Adipose tissue (tissue), 3 donors: ENCODE data around the gene IL37. TPM values are rescaled to one million over a fixed set of nuclear protein-coding genes. Genes with fewer than 3 reads are reported as not detected.
"Not testable (repeated sequence)": the region's sequence is repeated elsewhere in the genome, so short reads cannot be mapped to it uniquely, and the experiment has no call there.

Source experiments
- H3K27ac ChIP-seq: one replicate; pipeline ENCODE4 v1.5.1; 2013; ENCODE audit warnings: low read depth, low read length
- WGBS, 3 donors: extraction: QIAGEN DNeasy Blood & Tissue Kit; methylation state at CpG; one replicate each; pipeline ENCODE4 v1.1.7; 2013; 5-methylcytosine and 5-hydroxymethylcytosine counted together
- polyA plus RNA-seq, 3 donors: library from polyadenylated mRNA; stranded (reverse); fragments of 200-250 nt; gene quantifications; one replicate each; pipeline ENCODE4 v1.2.3, GENCODE V29; 2013
- donor health status: healthy with polysubstance abuse.
- donor health status: Bipolar disorder and iron deficiency.
- donor health status: healthy.

Gene IL37
- polyA plus RNA-seq, 3 donors: not detected

DNA sequence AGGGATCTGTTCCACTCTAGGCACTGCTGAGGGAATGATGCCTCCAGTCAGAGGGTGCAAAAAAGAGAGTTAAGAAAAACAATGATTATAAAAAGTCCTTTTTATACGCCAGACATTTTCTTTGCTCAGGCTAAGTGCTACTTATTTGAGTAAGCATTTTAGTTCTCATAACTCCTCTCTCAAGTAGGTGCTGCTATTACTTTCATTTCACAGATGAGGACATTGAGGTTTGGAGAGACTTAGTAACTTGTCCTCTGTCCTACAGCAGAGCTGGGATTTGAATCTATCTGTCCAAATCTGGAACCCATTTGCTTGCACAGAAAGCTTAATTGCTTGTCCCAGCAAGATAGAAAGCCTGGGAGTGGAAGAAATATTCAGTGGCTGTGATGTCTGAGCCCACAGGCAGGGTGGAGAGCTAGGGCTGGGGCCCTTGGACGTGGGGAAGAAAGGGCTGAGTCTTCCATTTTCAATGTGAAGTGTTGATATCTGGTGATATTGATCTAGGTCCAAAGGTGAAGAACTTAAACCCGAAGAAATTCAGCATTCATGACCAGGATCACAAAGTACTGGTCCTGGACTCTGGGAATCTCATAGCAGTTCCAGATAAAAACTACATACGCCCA, 5.8 kb downstream of the IL37 start:
- WGBS, 3 donors: 61 to 86% (median 85%) methylated on average over 4 of the region's 4 CpGs
- H3K27ac ChIP-seq: no peak overlapping the region

DNA sequence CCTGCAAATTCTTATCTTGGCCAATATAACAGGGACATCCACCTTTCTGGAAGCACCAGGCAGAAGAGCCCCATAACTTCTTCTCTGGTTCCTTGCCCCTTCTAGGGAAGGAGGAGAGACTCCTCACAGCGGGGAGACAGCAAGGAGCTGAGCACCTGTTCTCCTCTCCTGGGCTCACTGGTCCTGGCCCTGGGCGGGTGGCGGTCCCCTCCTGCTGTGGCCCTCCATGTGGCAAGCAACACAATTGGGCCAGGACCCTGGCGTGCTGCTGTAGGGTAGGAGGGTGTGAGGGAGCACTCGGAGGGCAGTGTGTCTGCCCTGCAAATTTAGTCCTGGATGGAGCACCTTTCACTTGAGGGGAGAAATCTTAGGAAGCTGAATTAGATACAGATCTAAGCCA, 6.9 kb downstream of the IL37 start:
- 93 to 97% (median 97%) methylated on average over 5 of the region's 5 CpGs for WGBS, 3 donors

DNA sequence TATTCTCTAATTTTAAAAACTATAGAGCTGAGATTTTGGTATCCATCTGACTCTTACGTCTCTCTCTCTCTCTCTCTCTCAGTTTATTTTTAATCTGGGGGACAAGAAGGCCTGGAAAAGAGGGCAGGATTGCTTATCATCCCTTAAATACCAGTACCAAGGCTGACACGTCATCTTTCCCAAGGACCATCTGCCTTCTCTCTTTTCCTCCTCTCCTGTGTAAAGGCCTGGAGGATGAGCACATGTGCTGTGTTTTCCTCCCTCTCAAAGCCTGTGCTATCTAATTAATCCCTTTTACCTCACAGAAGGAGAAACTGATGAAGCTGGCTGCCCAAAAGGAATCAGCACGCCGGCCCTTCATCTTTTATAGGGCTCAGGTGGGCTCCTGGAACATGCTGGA, 7.3 kb downstream of the IL37 start:
- 90 to 93% (median 92%) methylated on average over 4 of the region's 4 CpGs for WGBS, 3 donors
- no peak overlapping the region for H3K27ac ChIP-seq

More for the DNA sequence above, 6.9 kb downstream of the IL37 start:
- no peak overlapping the region for H3K27ac ChIP-seq

DNA sequence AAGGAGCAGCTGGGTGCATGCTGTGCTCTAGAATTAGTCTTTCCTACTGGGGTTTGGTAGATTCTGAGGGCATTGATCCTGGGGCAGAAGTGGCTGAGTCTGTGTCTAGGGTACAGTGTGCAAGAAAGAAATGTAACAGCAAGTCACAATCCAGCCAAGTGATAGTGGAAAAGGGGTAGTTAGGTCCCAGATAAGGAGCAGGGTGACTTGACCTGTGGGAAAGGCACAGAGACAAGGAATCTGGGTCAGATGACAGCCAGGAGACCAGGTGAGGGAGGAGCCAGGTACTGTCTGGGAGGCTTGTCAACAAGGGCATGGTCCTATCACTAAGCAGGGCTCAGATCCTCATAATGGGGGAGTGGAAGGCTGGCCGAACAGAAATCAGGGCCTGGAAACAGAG, 8.1 kb downstream of the IL37 start:
- WGBS, 3 donors: 77 to 85% (median 81%) methylated on average over 1 of the region's 1 CpG
- no peak overlapping the region for H3K27ac ChIP-seq

DNA sequence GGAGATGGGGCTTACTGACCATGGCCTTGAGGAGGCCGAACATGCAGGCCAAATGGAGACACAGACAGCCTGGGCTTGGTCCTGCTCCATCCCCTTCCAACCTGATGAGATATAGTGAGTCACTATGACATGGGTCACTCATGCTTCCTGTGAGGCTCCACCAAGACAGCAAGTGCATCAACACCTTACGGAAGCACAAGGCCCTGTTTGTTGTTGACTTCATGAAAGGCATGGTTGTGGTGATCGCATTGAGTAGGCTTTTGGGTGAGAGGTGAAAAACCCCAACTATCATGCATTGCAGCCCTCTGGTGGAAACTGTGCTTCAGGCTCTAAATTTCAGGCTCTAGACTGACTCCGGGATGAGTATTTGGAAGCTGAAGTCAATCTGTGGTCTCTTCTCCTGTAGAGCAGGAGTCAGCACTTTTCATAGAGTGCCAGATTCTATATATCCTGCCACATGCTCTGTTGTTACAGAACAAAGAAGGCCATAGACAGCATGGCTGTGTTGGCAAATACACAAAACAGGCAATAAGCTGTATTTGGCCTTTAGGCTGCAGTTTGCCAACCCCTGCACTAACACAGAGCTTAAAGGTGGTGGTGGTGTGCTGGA, 10.1 kb downstream of the IL37 start:
- no peak overlapping the region for H3K27ac ChIP-seq
- WGBS, 3 donors: 45 to 91% (median 66%) methylated on average over 4 of the region's 4 CpGs

DNA sequence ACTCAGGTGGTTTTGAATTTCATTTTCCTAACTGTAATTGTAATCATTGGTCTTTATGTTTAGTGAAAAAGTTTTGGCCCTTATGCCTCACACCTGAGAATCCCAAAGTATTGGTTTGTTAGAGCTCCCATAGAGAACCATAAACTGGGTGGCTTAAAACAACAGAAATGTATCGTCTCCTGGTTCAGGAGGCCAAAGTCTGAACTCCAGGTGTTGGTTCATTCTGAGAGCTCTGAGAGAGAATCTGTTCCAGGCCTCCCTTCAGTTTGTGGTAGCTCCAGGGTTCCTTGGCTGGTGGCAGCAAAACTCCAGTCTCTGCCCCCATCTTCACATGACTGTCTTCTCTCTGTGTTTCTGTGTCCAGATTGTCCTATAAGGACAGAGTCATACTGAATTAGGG, 11.0 kb downstream of the IL37 start:
- WGBS, 3 donors: 53 to 96% (median 91%) methylated on average over 1 of the region's 1 CpG
- no peak overlapping the region for H3K27ac ChIP-seq

DNA sequence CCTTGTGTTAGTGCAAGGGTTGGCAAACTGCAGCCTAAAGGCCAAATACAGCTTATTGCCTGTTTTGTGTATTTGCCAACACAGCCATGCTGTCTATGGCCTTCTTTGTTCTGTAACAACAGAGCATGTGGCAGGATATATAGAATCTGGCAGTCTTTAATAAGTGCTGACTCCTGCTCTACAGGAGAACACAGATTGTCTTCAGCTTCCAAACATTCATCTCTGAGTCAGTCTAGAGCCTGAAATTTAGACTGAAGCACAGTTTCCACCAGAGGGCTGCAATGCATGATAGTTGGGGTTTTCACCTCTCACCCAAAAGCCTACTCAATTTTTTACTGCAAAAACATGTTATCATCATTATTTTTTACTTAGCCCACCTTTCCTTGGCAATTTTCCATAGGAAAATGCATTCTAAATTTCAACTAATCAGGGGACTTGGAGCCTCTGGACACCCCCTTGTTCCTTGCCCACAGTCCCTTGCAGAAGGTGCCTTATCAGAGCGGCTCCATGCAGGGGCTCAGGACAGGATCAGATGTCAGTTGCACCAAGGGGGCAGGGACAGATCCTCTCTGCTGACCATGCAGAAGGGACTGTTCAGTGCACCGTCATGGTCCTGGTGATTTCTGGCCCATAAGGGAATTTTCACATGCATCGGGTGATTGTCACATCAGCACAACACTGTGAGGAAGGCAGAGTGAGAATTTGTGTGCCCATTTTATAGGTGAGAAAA, 12.4 kb downstream of the IL37 start:
- 62 to 80% (median 76%) methylated on average over 3 of the region's 3 CpGs for WGBS, 3 donors

DNA sequence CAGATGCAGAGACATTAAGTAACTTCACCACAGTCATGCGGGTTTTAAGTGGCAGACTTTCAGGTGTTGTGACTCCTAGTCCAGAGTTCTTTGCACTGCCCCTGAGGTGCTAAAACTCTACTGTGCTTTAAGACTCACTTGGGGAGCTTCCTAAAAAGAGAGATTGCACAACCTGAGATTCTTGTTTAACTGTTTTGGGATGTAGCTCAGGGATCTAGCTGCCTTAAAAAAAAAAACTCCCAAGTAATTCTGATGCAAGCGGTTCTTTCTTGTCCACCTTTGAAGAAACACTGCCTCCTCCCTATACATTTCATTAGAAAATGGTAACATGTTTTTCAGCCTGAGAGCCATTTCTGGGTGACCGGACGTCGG, 13.0 kb downstream of the IL37 start:
- 83 to 89% (median 85%) methylated on average over 5 of the region's 5 CpGs for WGBS, 3 donors
- no peak overlapping the region for H3K27ac ChIP-seq

More for the DNA sequence above, 12.4 kb downstream of the IL37 start:
- no peak overlapping the region for H3K27ac ChIP-seq

DNA sequence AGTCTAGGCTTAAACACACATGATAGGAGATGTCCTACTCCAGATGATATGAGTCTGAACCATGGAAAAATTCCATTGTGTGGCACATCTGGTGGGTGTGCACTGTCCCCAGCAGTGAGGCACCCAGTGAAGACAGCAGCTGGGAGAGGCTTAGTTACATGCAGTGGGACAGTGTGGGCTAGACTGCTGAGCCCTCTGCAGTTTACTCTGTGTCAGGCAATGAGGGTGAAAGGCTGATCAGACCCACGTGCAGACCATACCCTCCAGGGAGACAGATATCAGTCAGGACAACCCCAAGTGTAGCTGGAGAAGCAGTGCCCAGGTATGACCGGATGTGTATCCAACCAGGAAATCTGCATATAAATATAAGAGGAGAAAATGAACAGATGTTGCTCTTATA, 13.4 kb downstream of the IL37 start:
- WGBS, 3 donors: 25 to 41% (median 33%) methylated on average over 2 of the region's 2 CpGs
- no peak overlapping the region for H3K27ac ChIP-seq

DNA sequence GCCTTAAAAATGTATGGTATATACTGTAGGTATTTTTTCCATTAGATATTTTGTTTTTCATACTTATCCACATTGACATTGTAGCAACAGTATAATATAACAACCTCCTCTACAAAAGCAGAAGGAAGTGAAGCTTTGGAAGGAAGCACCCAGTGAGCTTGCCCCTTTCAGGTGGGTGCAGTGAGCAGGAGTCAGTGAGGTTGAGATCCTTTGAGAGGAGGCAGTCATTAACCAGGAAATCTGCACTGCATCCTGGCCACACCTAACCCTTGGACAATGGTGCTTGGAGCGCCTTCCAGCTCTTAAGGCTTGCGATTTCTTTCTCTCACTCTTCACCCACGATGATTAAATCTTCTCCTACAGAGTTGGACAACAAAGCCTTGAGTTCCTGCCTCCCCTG, 13.9 kb downstream of the IL37 start:
- H3K27ac ChIP-seq: no peak overlapping the region
- 34 to 74% (median 73%) methylated on average over 3 of the region's 3 CpGs for WGBS, 3 donors

DNA sequence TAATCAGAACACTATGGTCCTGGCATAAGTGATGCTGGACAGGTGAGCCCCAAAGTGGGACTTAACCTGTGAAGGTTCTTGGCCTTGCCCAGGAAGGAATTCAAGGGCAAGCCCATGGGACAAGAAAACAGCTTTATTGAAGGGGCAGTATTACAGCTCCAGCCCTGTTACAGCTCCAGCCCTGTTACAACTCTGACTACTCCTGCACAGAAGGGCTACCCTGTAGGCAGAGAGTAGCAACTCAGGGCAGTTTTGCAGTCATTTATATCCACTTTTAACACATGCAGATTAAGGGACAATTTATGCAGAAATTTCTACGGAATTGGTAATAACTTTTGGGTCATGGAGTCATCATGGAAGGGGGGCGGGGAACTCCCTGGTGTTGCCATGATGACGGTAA, 15.7 kb downstream of the IL37 start:
- no peak overlapping the region for H3K27ac ChIP-seq
- WGBS, 3 donors: 84 to 92% (median 92%) methylated on average over 3 of the region's 3 CpGs

DNA sequence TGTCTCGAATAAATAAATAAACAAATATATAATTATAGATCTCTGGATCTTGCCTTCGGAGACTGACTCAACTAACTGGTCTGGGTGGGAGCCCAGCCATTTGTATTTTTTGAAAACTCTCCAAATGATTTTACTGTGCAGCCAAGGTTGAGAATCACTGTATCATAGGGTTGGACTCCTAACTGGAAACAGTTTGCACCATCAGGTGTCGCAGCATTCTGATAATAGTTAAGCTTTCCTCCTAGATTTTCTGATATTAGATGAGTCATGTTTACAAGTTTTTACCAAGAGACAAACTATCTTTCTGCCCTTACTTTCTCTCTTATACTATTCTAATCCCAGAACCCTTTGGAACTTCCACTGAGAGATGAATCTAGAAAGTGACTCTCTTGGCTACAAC, 16.8 kb downstream of the IL37 start:
- 71 to 86% (median 85%) methylated on average over 3 of the region's 3 CpGs for WGBS, 3 donors
- no peak overlapping the region for H3K27ac ChIP-seq

DNA sequence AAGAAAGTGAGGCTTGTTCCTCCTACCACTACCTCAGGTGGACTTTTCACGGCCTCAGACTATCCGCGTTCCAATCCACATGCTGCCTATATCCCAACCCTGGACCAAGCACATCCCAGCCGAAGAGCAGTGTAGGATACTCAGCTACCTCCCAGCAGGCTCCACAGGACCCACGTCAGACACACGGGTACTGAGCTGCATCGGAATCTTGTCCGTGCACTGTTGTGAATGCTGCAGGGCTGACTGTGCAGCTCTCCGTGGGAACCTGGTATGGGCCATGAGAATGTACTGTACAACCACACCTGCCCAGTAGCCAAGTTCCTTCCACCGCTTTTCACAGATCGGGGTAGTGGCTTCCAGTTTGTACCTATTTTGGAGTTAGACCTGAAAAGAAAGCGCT, 22.3 kb downstream of the IL37 start:
- H3K27ac ChIP-seq: no peak overlapping the region
- WGBS, 3 donors: 67 to 95% (median 92%) methylated on average over 12 of the region's 12 CpGs

DNA sequence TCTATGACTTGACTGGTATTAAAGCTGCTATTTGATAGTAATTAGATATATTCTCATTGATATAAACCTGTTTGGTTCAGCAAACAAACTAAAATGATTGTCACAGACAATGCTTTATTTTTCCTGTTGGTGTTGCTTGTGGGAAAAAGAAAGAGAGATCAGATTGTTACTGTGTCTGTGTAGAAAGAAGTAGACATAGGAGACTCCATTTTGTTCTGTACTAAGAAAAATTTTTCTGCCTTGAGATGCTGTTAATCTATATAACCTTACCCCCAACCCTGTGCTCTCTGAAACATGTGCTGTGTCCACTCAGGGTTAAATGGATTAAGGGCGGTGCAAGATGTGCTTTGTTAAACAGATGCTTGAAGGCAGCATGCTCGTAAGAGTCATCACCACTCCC, 23.2 kb downstream of the IL37 start:
- not testable (repeated sequence) for H3K27ac ChIP-seq
- 53 to 64% (median 59%) methylated on average over 2 of the region's 2 CpGs for WGBS, 3 donors

DNA sequence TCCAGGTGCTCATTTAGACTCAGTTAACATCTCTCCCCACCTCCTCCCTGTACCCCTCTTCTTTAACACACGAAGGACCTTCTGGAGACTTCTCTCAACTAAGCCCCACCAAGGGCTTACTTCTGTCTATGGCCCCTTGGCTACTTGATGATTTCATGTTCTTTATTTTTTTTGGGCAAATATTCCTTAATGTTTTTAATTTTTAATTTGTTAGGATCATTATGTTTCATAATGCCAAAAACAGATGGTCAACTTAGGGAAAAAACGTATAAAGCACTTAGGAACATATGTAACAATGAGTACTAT, 25.9 kb downstream of the IL37 start:
- H3K27ac ChIP-seq: no peak overlapping the region
- WGBS, 3 donors: 78 to 89% (median 79%) methylated on average over 2 of the region's 2 CpGs

DNA sequence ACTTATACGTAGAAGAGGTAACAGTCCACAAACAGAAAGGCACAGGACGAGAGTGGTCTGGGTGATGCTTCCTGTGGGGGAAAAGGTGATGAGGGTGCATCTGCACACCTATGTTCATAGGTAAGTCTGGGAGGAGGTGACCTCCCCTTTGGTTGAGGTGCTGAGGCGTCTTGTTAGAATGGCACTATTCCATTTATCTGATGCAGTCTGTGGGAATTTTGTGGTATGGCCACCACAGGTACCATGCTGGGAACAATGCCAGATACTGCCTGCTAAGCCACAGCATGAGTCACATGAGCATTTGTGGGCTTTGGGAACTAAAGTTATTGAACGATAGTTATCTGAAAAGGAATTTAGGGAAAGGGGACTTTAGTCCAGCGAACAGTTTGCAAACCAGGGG, 27.9 kb downstream of the IL37 start:
- H3K27ac ChIP-seq: no peak overlapping the region
- 60 to 68% (median 67%) methylated on average over 5 of the region's 5 CpGs for WGBS, 3 donors

DNA sequence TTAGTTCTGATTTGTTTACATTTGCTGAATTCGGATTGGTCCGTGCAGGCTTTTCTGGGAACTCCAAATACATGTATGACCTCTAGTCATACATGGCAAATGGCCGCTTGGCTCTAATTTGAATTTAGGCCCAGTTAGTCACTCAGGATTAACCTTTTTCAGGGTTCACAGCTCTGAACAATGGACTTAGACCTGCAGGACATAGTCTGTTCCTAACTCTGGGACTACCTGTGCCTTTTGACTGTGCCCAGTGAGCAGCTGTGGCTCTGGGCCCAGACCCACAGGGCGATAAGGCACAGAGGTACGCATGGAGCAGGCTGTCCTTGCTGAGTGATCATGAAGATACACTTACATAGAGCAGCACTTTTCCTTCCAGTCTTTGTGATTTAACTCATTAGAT, 28.5 kb downstream of the IL37 start:
- 81 to 87% (median 84%) methylated on average over 5 of the region's 5 CpGs for WGBS, 3 donors
- no peak overlapping the region for H3K27ac ChIP-seq

DNA sequence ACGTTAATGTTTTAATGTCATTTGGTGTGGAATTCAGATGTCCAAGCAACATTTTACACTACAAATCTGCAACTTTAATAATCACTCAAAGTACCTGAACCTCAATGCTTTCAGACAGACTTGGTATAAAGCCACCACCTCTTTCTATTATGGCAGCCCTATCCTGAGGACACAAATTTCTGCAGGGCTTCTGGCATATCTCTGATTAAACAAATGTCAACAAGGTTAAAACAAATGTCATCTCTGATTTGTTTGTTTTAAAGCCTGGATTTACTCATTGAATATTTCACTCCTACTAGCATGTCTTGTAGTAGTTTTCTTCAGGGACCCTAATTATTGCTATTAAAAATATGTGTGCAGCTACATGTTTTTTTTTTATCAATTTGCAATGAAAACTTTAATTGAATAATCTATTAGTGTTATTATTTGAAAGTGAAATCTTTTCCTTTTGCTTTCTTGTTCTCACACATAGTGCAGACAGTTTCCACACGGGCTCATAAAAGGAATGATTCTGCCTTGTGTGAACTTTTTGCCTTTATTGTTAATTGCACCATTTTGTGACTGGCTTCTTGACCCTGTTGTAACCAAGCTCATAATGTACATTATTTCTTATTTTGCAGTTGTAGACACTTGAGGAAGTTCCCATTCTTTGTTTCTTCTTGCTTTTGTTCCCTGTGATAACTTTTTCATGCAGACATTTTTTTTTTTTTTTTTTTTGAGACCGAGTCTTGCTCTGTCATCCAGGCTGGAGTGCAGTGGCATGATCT, 30.1 kb downstream of the IL37 start:
- no peak overlapping the region for H3K27ac ChIP-seq
- WGBS, 3 donors: 59 to 80% (median 62%) methylated on average over 3 of the region's 3 CpGs
